Muscle of back (tissue), 10 donors: ENCODE measurements around the gene TMEM38B. TPM values are rescaled to one million over a fixed set of nuclear protein-coding genes. Genes with fewer than 3 reads are reported as not detected.

Source experiments
- polyA plus RNA-seq, 10 donors: library from polyadenylated mRNA; unstranded; fragments of 120-200 nt; gene quantifications; one replicate each; pipeline ENCODE4 v1.2.1, GENCODE V29; 2013; ENCODE audit not compliant: insufficient read length in 10 of 10

The TMEM38B gene
- polyA plus RNA-seq, 10 donors: 43.7 to 86.5 (median 66.1) TPM

Other genes starting within 250 kb of the TMEM38B start
- gene FSD1L, start 246.5 kb upstream of the TMEM38B start, polyA plus RNA-seq: 10 to 100 TPM in 9 of 10 donors, 1 to 10 TPM in 1; 9.4 to 21.6 (median 11.7) TPM
- 10 to 100 TPM; 12.9 to 20.1 (median 17.7) TPM for gene FKTN, start 136.4 kb upstream of the TMEM38B start, polyA plus RNA-seq
- gene TAL2, start 32.1 kb upstream of the TMEM38B start, polyA plus RNA-seq: 10 to 100 TPM; 12.3 to 28.7 (median 20.6) TPM